HEK293 (cell line): Measurements from ENCODE around the gene PDIA5.

Source experiments
- GFI1B ChIP-seq: fragments of 450-650 bp; formaldehyde crosslinking; IDR thresholded peaks from 2 replicates; pipeline ENCODE4 v1.5.1; 2016; ENCODE audit warnings: missing biosample characterization, missing genetic modification characterization
- IKZF3 ChIP-seq: fragments of 450-650 bp; IDR thresholded peaks from 2 replicates; pipeline ENCODE4 v1.5.0; 2018; ENCODE audit warnings: missing biosample characterization, mild to moderate bottlenecking, missing genetic modification characterization, moderate library complexity
- OVOL3 ChIP-seq: fragments of 450-650 bp; formaldehyde crosslinking; IDR thresholded peaks from 2 replicates; pipeline ENCODE4 v1.5.1; 2016; ENCODE audit warnings: missing biosample characterization, missing genetic modification characterization
- RBAK ChIP-seq: fragments of 450-650 bp; formaldehyde crosslinking; IDR thresholded peaks from 2 replicates; pipeline ENCODE4 v1.5.1; 2016; ENCODE audit warnings: missing biosample characterization, missing genetic modification characterization
- SP2 ChIP-seq: fragments of 450-650 bp; formaldehyde crosslinking; IDR thresholded peaks from 2 replicates; pipeline ENCODE4 v1.5.1; 2016; ENCODE audit warnings: missing biosample characterization, missing genetic modification characterization
- ZBTB1 ChIP-seq: fragments of 450-650 bp; formaldehyde crosslinking; IDR thresholded peaks from 2 replicates; pipeline ENCODE4 v1.5.1; 2016; ENCODE audit warnings: missing biosample characterization, missing genetic modification characterization
- ZFHX2 ChIP-seq: fragments of 450-650 bp; formaldehyde crosslinking; conservative IDR thresholded peaks from 2 replicates; pipeline ENCODE4 v1.5.1; 2016; ENCODE audit warnings: missing biosample characterization, missing genetic modification characterization
- ZNF121 ChIP-seq: fragments of 450-650 bp; formaldehyde crosslinking; IDR thresholded peaks from 2 replicates; pipeline ENCODE4 v1.5.1; 2016; ENCODE audit warnings: missing biosample characterization, missing genetic modification characterization
- ZNF174 ChIP-seq: fragments of 450-650 bp; formaldehyde crosslinking; IDR thresholded peaks from 2 replicates; pipeline ENCODE4 v1.5.0; 2017; ENCODE audit warnings: missing biosample characterization, mild to moderate bottlenecking, missing genetic modification characterization
- ZNF23 ChIP-seq: fragments of 450-650 bp; formaldehyde crosslinking; IDR thresholded peaks from 2 replicates; pipeline ENCODE4 v1.5.1; 2016; ENCODE audit warnings: missing biosample characterization, missing genetic modification characterization, borderline replicate concordance
- ZNF24 ChIP-seq: fragments of 450-650 bp; formaldehyde crosslinking; IDR thresholded peaks from 2 replicates; pipeline ENCODE4 v1.5.1; 2016; ENCODE audit warnings: missing biosample characterization, missing genetic modification characterization
- ZNF324 ChIP-seq: fragments of 450-650 bp; formaldehyde crosslinking; IDR thresholded peaks from 2 replicates; pipeline ENCODE4 v1.5.1; 2016; ENCODE audit warnings: missing biosample characterization, missing genetic modification characterization
- ZNF341 ChIP-seq: fragments of 450-650 bp; formaldehyde crosslinking; IDR thresholded peaks from 2 replicates; pipeline ENCODE4; 2016; ENCODE audit warnings: low read depth, missing biosample characterization, missing genetic modification characterization
- ZNF426 ChIP-seq: fragments of 450-650 bp; formaldehyde crosslinking; IDR thresholded peaks from 2 replicates; pipeline ENCODE4 v1.5.1; 2017; ENCODE audit warnings: missing biosample characterization, missing genetic modification characterization, mild to moderate bottlenecking, inconsistent platforms, moderate library complexity
- ZNF473 ChIP-seq: fragments of 450-650 bp; formaldehyde crosslinking; IDR thresholded peaks from 2 replicates; pipeline ENCODE4 v1.5.1; 2017; ENCODE audit warnings: missing biosample characterization, missing genetic modification characterization
- ZNF629 ChIP-seq: fragments of 450-650 bp; formaldehyde crosslinking; IDR thresholded peaks from 2 replicates; pipeline ENCODE4 v1.5.1; 2017; ENCODE audit warnings: missing biosample characterization, missing genetic modification characterization
- ZNF76 ChIP-seq: fragments of 450-650 bp; formaldehyde crosslinking; IDR thresholded peaks from 2 replicates; pipeline ENCODE4; 2016; ENCODE audit warnings: low read depth, missing biosample characterization, missing genetic modification characterization, borderline replicate concordance
- TF ChIP-seq, protein P1 (sequence below): fragments of 450-650 bp; formaldehyde crosslinking; IDR thresholded peaks from 2 replicates; pipeline ENCODE4 v1.5.0; 2017; ENCODE audit warnings: missing biosample characterization, missing genetic modification characterization, borderline replicate concordance
- TF ChIP-seq, protein P2 (sequence below): fragments of 450-650 bp; formaldehyde crosslinking; IDR thresholded peaks from 2 replicates; pipeline ENCODE4 v1.5.1; 2016; ENCODE audit warnings: missing biosample characterization, missing genetic modification characterization
- TF ChIP-seq, protein P3 (sequence below): fragments of 450-650 bp; formaldehyde crosslinking; IDR thresholded peaks from 2 replicates; pipeline ENCODE4 v1.5.1; 2016; ENCODE audit warnings: missing biosample characterization, missing genetic modification characterization
- TF ChIP-seq, protein P4 (sequence below): IDR thresholded peaks from 2 replicates; pipeline ENCODE4 v1.6.1; 2011; ENCODE audit warnings: mild to moderate bottlenecking, low read depth, low read length, borderline replicate concordance
- TF ChIP-seq, protein P5 (sequence below): fragments of 450-650 bp; formaldehyde crosslinking; IDR thresholded peaks from 2 replicates; pipeline ENCODE4; 2016; ENCODE audit warnings: missing biosample characterization, missing genetic modification characterization
- TF ChIP-seq, protein P6 (sequence below): fragments of 450-650 bp; formaldehyde crosslinking; IDR thresholded peaks from 2 replicates; pipeline ENCODE4 v1.5.1; 2016; ENCODE audit warnings: missing biosample characterization, missing genetic modification characterization
- TF ChIP-seq, protein P7 (sequence below): fragments of 450-650 bp; formaldehyde crosslinking; IDR thresholded peaks from 2 replicates; pipeline ENCODE4 v1.5.1; 2016; ENCODE audit warnings: missing biosample characterization, missing genetic modification characterization
- TF ChIP-seq, protein P8 (sequence below): fragments of 450-650 bp; formaldehyde crosslinking; IDR thresholded peaks from 2 replicates; pipeline ENCODE4 v1.5.1; 2016; ENCODE audit warnings: missing biosample characterization, missing genetic modification characterization

PDIA5 gene

DNA sequence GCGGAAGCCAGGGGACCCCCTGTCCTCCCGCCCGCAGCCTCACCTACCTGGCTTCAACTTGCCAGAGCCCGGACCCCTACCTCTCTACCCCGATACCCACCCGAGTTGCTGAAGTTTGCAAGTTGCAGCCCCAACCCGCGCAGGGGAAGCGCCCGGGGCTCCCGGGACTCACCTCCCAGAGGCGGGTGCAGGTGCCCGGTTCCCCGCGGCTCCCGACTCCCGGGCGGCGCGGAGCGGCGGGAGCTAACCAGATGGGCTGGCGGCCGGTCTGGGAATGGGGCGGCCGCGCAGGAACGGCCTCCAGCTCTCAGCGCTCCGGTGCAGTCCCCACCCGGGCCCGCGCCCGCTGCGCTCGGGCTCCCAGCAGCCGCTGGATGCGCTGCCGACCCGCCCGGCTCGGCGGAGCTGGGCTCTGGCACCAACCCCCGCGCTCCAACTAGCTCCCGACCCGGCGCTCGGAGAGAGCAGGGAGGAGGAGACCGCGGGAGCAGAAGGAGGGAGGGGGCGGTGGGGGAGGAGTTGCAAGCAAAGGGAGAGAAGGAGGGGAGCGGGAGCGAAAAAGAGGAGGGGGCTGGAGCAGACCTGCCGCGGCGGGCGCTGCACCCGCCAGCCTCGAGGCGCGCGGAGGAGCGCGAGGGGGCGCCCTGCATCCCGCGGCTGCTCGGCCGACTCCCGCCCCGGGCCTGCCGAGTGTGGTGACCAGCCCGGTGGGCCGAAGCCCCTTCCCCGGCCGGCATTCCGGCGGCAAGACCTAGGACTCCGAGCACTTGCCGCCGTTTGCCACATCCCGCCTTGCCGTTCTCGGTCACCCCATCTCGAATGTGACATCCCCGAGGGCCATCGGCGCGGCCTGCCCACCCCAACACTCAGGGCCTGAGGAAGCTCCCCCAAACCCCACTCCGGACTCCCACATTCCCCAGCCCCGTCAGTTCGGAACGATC, 39.3 kb upstream of the PDIA5 start, which contains the start of gene SEMA5B (continued):
- TF ChIP-seq, protein P1, sequence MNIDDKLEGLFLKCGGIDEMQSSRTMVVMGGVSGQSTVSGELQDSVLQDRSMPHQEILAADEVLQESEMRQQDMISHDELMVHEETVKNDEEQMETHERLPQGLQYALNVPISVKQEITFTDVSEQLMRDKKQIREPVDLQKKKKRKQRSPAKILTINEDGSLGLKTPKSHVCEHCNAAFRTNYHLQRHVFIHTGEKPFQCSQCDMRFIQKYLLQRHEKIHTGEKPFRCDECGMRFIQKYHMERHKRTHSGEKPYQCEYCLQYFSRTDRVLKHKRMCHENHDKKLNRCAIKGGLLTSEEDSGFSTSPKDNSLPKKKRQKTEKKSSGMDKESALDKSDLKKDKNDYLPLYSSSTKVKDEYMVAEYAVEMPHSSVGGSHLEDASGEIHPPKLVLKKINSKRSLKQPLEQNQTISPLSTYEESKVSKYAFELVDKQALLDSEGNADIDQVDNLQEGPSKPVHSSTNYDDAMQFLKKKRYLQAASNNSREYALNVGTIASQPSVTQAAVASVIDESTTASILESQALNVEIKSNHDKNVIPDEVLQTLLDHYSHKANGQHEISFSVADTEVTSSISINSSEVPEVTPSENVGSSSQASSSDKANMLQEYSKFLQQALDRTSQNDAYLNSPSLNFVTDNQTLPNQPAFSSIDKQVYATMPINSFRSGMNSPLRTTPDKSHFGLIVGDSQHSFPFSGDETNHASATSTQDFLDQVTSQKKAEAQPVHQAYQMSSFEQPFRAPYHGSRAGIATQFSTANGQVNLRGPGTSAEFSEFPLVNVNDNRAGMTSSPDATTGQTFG (tag by site-specific recombination), result no peak
- TF ChIP-seq ZNF324 (no peak), RBAK (tag by site-specific recombination) (no peak), ZNF76 (tag by site-specific recombination) (no peak), ZNF23 (tag by site-specific recombination) (no peak), ZNF121 (tag by site-specific recombination) (no peak), ZBTB1 (no peak), ZNF473 (tag by site-specific recombination) (no peak), ZNF426 (tag by site-specific recombination) (no peak), ZFHX2 (tag by site-specific recombination) (peak; percentile 49), ZNF341 (no peak; the same call in 1 of the 2 replicates), GFI1B (tag by site-specific recombination) (no peak), ZNF24 (tag by site-specific recombination) (no peak), ZNF174 (tag by site-specific recombination) (no peak), SP2 (tag by site-specific recombination) (peak; percentile 44), ZNF629 (tag by site-specific recombination) (no peak), OVOL3 (tag by site-specific recombination) (no peak), IKZF3 (tag by site-specific recombination) (peak; percentile 57)
- TF ChIP-seq, protein P2, sequence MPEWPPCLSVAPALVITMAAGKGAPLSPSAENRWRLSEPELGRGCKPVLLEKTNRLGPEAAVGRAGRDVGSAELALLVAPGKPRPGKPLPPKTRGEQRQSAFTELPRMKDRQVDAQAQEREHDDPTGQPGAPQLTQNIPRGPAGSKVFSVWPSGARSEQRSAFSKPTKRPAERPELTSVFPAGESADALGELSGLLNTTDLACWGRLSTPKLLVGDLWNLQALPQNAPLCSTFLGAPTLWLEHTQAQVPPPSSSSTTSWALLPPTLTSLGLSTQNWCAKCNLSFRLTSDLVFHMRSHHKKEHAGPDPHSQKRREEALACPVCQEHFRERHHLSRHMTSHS, result no peak
- TF ChIP-seq, protein P3, sequence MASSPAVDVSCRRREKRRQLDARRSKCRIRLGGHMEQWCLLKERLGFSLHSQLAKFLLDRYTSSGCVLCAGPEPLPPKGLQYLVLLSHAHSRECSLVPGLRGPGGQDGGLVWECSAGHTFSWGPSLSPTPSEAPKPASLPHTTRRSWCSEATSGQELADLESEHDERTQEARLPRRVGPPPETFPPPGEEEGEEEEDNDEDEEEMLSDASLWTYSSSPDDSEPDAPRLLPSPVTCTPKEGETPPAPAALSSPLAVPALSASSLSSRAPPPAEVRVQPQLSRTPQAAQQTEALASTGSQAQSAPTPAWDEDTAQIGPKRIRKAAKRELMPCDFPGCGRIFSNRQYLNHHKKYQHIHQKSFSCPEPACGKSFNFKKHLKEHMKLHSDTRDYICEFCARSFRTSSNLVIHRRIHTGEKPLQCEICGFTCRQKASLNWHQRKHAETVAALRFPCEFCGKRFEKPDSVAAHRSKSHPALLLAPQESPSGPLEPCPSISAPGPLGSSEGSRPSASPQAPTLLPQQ (tag by site-specific recombination), result no peak
- TF ChIP-seq, protein P4, sequence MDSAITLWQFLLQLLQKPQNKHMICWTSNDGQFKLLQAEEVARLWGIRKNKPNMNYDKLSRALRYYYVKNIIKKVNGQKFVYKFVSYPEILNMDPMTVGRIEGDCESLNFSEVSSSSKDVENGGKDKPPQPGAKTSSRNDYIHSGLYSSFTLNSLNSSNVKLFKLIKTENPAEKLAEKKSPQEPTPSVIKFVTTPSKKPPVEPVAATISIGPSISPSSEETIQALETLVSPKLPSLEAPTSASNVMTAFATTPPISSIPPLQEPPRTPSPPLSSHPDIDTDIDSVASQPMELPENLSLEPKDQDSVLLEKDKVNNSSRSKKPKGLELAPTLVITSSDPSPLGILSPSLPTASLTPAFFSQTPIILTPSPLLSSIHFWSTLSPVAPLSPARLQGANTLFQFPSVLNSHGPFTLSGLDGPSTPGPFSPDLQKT, result no peak
- TF ChIP-seq, protein P5, sequence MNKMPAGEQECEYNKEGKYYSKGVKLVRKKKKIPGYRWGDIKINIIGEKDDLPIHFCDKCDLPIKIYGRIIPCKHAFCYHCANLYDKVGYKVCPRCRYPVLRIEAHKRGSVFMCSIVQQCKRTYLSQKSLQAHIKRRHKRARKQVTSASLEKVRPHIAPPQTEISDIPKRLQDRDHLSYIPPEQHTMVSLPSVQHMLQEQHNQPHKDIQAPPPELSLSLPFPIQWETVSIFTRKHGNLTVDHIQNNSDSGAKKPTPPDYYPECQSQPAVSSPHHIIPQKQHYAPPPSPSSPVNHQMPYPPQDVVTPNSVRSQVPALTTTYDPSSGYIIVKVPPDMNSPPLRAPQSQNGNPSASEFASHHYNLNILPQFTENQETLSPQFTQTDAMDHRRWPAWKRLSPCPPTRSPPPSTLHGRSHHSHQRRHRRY (tag by site-specific recombination), result no peak
- TF ChIP-seq, protein P6, sequence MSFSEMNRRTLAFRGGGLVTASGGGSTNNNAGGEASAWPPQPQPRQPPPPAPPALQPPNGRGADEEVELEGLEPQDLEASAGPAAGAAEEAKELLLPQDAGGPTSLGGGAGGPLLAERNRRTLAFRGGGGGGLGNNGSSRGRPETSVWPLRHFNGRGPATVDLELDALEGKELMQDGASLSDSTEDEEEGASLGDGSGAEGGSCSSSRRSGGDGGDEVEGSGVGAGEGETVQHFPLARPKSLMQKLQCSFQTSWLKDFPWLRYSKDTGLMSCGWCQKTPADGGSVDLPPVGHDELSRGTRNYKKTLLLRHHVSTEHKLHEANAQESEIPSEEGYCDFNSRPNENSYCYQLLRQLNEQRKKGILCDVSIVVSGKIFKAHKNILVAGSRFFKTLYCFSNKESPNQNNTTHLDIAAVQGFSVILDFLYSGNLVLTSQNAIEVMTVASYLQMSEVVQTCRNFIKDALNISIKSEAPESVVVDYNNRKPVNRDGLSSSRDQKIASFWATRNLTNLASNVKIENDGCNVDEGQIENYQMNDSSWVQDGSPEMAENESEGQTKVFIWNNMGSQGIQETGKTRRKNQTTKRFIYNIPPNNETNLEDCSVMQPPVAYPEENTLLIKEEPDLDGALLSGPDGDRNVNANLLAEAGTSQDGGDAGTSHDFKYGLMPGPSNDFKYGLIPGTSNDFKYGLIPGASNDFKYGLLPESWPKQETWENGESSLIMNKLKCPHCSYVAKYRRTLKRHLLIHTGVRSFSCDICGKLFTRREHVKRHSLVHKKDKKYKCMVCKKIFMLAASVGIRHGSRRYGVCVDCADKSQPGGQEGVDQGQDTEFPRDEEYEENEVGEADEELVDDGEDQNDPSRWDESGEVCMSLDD (tag by site-specific recombination), result peak; percentile 56; the same call in 1 of the 2 replicates
- TF ChIP-seq, protein P7, sequence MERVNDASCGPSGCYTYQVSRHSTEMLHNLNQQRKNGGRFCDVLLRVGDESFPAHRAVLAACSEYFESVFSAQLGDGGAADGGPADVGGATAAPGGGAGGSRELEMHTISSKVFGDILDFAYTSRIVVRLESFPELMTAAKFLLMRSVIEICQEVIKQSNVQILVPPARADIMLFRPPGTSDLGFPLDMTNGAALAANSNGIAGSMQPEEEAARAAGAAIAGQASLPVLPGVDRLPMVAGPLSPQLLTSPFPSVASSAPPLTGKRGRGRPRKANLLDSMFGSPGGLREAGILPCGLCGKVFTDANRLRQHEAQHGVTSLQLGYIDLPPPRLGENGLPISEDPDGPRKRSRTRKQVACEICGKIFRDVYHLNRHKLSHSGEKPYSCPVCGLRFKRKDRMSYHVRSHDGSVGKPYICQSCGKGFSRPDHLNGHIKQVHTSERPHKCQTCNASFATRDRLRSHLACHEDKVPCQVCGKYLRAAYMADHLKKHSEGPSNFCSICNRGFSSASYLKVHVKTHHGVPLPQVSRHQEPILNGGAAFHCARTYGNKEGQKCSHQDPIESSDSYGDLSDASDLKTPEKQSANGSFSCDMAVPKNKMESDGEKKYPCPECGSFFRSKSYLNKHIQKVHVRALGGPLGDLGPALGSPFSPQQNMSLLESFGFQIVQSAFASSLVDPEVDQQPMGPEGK, result peak; percentile 17; the same call in 1 of the 2 replicates
- TF ChIP-seq, protein P8, sequence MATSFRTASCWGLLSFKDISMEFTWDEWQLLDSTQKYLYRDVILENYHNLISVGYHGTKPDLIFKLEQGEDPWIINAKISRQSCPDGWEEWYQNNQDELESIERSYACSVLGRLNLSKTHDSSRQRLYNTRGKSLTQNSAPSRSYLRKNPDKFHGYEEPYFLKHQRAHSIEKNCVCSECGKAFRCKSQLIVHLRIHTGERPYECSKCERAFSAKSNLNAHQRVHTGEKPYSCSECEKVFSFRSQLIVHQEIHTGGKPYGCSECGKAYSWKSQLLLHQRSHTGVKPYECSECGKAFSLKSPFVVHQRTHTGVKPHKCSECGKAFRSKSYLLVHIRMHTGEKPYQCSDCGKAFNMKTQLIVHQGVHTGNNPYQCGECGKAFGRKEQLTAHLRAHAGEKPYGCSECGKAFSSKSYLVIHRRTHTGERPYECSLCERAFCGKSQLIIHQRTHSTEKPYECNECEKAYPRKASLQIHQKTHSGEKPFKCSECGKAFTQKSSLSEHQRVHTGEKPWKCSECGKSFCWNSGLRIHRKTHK (tag by site-specific recombination), result no peak
